ENCODE measurements around the gene SHQ1. TPM values are rescaled to one million over a fixed set of nuclear protein-coding genes. Genes with fewer than 3 reads are reported as not detected.
A peak's percentile ranks its signal among the peaks of the same experiment; 100 is the strongest.

The SHQ1 gene
- total and polyA plus RNA-seq, 9 of the 15 experiments (the other 6 are each of a cell fraction or from before 2014, with no cell fraction given) = 9.2 to 25.0 (median 14.1) TPM

DNA sequence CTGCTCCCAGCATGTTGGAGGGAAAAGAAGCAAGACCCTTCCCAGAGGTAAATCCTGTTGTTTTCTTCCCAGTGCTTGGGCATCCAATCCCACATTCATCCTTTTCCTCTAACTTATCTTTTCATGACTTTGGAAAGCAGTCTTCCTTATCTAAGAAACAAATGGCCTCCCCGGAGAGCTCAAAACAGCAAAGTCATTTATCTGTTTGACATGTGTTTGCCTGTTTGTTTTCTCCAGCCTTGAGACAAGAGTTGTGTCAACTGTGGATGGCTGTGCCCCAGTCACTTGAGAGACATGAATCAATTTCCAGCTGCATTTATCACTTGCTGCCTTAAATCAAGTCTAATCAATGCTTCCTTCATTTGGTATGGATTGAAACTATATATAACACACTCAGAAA is 103.9 kb downstream of the SHQ1 start:
- no peaks in the 10 kb centered on the region for H3K27me3 ChIP-seq (ENCODE audit: control insufficient read depth in 2 of 2, insufficient read depth in 2 of 2, low read length in 2 of 2)
- TF ChIP-seq SRF (CRISPR knock-in tag; IDR thresholded peaks at IDR 0.05) = no peak
- no peak for TF ChIP-seq ZNF3 (CRISPR knock-in tag; IDR thresholded peaks at IDR 0.05)
- TF ChIP-seq DDX20 (tag; IDR thresholded peaks at IDR 0.05; ENCODE audit: low read depth) = no peak
- TF ChIP-seq, protein P1, sequence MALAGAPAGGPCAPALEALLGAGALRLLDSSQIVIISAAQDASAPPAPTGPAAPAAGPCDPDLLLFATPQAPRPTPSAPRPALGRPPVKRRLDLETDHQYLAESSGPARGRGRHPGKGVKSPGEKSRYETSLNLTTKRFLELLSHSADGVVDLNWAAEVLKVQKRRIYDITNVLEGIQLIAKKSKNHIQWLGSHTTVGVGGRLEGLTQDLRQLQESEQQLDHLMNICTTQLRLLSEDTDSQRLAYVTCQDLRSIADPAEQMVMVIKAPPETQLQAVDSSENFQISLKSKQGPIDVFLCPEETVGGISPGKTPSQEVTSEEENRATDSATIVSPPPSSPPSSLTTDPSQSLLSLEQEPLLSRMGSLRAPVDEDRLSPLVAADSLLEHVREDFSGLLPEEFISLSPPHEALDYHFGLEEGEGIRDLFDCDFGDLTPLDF (CRISPR knock-in tag; IDR thresholded peaks at IDR 0.05) = no peak
- no peak for TF ChIP-seq NFYB (IDR thresholded peaks at IDR 0.05; ENCODE audit: extremely low read depth, insufficient read length)
- TF ChIP-seq ZNF146 (CRISPR knock-in tag; IDR thresholded peaks at IDR 0.05; ENCODE audit: unreplicated experiment) = no peak
- TF ChIP-seq SIN3A (IDR thresholded peaks at IDR 0.05; ENCODE audit: borderline replicate concordance in 2 of 2, control insufficient read depth in 1 of 2, low read depth in 2 of 2, low read length in 2 of 2) = no peak
- no peak for TF ChIP-seq ZNF134 (CRISPR knock-in tag; conservative IDR thresholded peaks at IDR 0.05)
- peak; percentile 89 for TF ChIP-seq TCF3 (CRISPR knock-in tag; IDR thresholded peaks at IDR 0.05)
- TF ChIP-seq BCOR (IDR thresholded peaks at IDR 0.05) = no peak
- TF ChIP-seq ZNF717 (CRISPR knock-in tag; IDR thresholded peaks at IDR 0.05) = no peak
- TF ChIP-seq, protein P2, sequence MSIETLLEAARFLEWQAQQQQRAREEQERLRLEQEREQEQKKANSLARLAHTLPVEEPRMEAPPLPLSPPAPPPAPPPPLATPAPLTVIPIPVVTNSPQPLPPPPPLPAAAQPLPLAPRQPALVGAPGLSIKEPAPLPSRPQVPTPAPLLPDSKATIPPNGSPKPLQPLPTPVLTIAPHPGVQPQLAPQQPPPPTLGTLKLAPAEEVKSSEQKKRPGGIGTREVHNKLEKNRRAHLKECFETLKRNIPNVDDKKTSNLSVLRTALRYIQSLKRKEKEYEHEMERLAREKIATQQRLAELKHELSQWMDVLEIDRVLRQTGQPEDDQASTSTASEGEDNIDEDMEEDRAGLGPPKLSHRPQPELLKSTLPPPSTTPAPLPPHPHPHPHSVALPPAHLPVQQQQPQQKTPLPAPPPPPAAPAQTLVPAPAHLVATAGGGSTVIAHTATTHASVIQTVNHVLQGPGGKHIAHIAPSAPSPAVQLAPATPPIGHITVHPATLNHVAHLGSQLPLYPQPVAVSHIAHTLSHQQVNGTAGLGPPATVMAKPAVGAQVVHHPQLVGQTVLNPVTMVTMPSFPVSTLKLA (conservative IDR thresholded peaks at IDR 0.05) = peak; percentile 43 to 74; a peak in 2 of 4 replicates
- TF ChIP-seq FOXK1 (CRISPR knock-in tag; IDR thresholded peaks at IDR 0.05; ENCODE audit: borderline replicate concordance) = no peak
- no peak for TF ChIP-seq POLR2B (IDR thresholded peaks at IDR 0.05; ENCODE audit: low read depth, partially characterized antibody)
- no peak for TF ChIP-seq RHOXF2B (CRISPR knock-in tag; conservative IDR thresholded peaks at IDR 0.05)
- TF ChIP-seq, protein P3, sequence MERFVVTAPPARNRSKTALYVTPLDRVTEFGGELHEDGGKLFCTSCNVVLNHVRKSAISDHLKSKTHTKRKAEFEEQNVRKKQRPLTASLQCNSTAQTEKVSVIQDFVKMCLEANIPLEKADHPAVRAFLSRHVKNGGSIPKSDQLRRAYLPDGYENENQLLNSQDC (CRISPR knock-in tag; IDR thresholded peaks at IDR 0.05) = no peak
- TF ChIP-seq ZFX (CRISPR knock-in tag; IDR thresholded peaks at IDR 0.05) = no peak
- TF ChIP-seq, protein P4, sequence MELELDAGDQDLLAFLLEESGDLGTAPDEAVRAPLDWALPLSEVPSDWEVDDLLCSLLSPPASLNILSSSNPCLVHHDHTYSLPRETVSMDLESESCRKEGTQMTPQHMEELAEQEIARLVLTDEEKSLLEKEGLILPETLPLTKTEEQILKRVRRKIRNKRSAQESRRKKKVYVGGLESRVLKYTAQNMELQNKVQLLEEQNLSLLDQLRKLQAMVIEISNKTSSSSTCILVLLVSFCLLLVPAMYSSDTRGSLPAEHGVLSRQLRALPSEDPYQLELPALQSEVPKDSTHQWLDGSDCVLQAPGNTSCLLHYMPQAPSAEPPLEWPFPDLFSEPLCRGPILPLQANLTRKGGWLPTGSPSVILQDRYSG (tag; conservative IDR thresholded peaks at IDR 0.05; ENCODE audit: low read depth) = no peak
- TF ChIP-seq BRD4 (IDR thresholded peaks at IDR 0.05) = no peak
- TF ChIP-seq NFE2L1 (tag; IDR thresholded peaks at IDR 0.05; ENCODE audit: borderline replicate concordance, low read depth) = peak; percentile 4; the same call in 1 of the 2 replicates

More for the DNA sequence above, 103.9 kb downstream of the SHQ1 start:
- no peaks in the 10 kb centered on the region for H3K9me1 ChIP-seq (ENCODE audit: control insufficient read depth, insufficient read depth, low read length)
- H3K4me3 ChIP-seq = no peak overlapping the region
- intact Hi-C loops (cut with micrococcal nuclease) (no loop called here), in situ Hi-C loops (cut with MboI) (no loop called here)
- no peak overlapping the region for H2AFZ ChIP-seq (ENCODE audit: low read depth, low read length)
- ChIA-PET POLR2A (interaction anchor here (1.0 kb wide), 3 partner anchors 9 to 21 kb away, joined by 3 to 4 read pairs (median 4); no protein-coding TSS in a partner anchor), CTCF (ENCODE audit: low intra/inter-chr PET ratio) (no interaction called here)
- DNase-seq (ENCODE audit: extremely low read depth in 1 of 4, low spot score in 3 of 4) = peak in 3 of 4 experiments; percentile 16 to 75 (median 62)
- no peaks in the 10 kb centered on the region for H3K36me3 ChIP-seq (ENCODE audit: control insufficient read depth, insufficient read depth, low read length)
- H3K4me2 ChIP-seq (ENCODE audit: insufficient read depth, low read length) = no peak overlapping the region
- no CpG with 5 or more reads among the region's 1 CpG for WGBS (ENCODE audit: insufficient coverage, low coverage, missing lambda C conversion rate)
- H3K9me3 ChIP-seq (replicated peaks; ENCODE audit: control insufficient read depth, insufficient read depth, low read depth, low read length) = no peaks in the 10 kb centered on the region
- H4K20me1 ChIP-seq (replicated peaks; ENCODE audit: control insufficient read depth, insufficient read depth, low read length) = no peaks in the 10 kb centered on the region; the same call in 1 of the 2 replicates
- H3K79me2 ChIP-seq (ENCODE audit: control insufficient read depth, insufficient read depth, low read length) = no peaks in the 10 kb centered on the region
- peak overlapping the region; percentile 40; the same call in 2 of the 3 replicates for H3K27ac ChIP-seq (ENCODE audit: extremely low read depth, low read depth, low read length)
- FAIRE-seq = peak; percentile 96
- no TSS peak for BruUV-seq (replicated peaks)
- H3K4me1 ChIP-seq (replicated peaks in 1 of 2; ENCODE audit: control insufficient read depth in 2 of 2, insufficient read depth in 2 of 2, low read length in 2 of 2) = peaks cover 17 to 35% of the 10 kb centered on the region in 2 experiments; a peak in 4 of 5 replicates
- no peak overlapping the region for H3K9ac ChIP-seq (ENCODE audit: insufficient read depth in 1 of 2, low read depth in 2 of 2, low read length in 2 of 2)
- ATAC-seq = peak; percentile 90
